NCI-H187 (cell line): ENCODE results near the gene HERC5.
"Not testable (repeated sequence)": the region's sequence is repeated elsewhere in the genome, so short reads cannot be mapped to it uniquely, and the experiment has no call there.

ENCODE experiments used
- DNase-seq, 2 experiments: peaks; one replicate each; lab custom pipeline; 2025; lab: John Stamatoyannopoulos, UW

Gene HERC5

GRCh38 chr4:88522702-88523324 lies 65.9 kb downstream of the HERC5 start:
- DNase-seq, result no peak

- peak; percentile 65 to 96 for DNase-seq
These were observed 66.6 kb downstream of the HERC5 start, which contains the start of gene PYURF for GRCh38 chr4:88523325-88524129. PYURF (minus strand) TSS chr4:88523776; CDS start chr4:88523700, 76 bp downstream.

DNA sequence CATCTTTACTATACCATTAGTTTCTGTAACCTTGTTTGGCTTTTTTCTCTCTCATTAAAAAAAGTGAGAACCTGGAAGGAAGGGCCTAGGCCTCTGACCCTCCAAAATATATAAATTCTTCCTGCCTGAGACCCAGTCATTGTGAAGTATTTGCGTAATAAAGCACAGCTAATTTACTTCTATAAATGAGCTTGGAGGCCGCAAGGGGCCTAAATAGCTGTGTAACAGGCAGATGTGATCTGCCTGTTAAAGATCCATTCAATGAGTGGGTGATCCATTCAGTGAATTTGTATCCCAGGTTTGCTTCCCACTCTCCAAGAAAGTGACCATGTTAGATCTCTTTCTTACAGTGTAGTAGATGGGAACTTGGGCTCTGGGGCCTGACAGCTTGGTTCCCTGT lies 67.3 kb downstream of the HERC5 start:
- DNase-seq, result no peak

GRCh38 chr4:88526221-88526815 lies 69.4 kb downstream of the HERC5 start:
- DNase-seq, result no peak

DNA sequence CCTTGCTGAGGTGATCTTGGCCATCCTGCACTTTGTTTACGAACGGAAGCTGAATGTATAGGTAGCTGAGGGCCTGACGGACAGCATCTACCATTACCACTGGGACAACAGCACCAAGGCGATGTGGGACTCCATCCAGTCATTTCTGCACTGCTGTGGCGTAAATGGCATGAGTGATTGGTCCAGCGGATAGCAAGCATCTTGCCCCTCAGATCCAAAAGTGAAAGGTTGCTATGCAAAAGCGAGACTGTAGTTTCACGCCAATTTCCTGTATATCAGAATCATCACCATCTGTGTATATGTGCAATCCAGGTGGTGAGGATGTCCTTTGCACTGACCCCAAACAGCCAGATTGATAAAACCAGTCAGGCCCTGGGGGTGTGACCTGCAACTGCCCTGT lies 70.9 kb downstream of the HERC5 start:
- no peak for DNase-seq

- DNase-seq, result no peak
These were observed 71.9 kb downstream of the HERC5 start for GRCh38 chr4:88528861-88529260.

DNA sequence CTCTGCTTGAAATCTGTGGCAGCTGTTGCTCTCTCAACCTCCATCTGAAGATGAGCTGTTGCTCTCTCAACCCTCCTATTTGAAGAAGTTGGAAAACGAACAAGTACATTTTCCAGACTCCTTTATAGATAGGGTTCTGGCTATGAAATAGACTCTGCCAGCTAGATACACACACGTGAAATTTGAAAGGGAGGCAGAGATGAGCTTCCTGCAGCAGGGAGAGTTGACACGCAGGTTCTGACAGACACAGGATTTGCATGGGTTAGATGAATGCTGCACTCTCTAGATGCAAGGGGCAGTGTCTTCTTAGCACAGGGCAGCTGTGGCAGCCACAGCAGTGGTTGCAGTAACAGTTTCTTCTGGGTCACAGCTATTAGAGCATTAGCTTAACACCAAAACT lies 74.6 kb downstream of the HERC5 start:
- DNase-seq, result no peak

GRCh38 chr4:88533088-88533790 lies 76.3 kb downstream of the HERC5 start:
- DNase-seq, result no peak

DNA sequence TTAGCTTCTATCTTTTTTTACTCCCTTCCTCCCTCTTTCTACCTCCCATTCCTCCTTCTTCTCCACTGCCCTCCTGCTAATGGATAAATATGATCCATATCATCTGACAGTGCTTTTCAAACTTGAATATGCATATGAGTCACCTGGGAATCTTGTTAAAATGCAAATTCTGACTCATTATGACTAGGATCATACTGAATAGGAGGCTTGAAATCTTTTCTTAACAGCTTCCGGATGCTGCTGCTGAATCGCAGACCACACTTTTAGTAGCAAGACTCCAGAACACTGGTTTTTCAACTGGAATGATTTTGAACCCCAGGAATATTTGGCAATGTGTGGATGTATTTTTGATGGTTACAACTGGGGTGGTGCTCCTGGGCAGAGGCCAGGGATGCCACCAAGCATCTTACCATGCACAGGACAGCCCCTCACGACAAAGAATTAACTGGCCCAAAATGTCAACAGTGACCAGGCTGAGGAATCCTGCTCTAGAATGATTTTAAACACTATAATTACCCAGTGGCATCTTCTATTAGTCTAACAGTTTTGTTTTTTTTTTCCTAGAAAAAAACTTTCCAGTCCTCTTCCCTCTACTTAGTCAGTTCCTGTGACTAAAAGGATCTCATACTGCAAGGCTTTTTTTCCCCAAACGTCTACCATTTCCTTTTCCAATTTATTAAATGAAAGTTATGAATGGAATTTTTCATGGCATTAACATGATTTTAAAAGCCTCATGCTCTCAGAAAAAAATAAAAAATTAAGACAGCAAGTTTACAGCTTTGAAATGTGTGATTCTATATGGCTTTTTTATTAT lies 77.2 kb downstream of the HERC5 start:
- DNase-seq, result no peak

- DNase-seq, result no peak
These were observed 78.3 kb downstream of the HERC5 start for GRCh38 chr4:88535090-88535755.

GRCh38 chr4:88537709-88538108 lies 80.8 kb downstream of the HERC5 start:
- no peak for DNase-seq

GRCh38 chr4:88539322-88540068 lies 82.6 kb downstream of the HERC5 start:
- DNase-seq, result not testable (repeated sequence)

GRCh38 chr4:88549815-88550214 lies 92.9 kb downstream of the HERC5 start:
- no peak for DNase-seq
